IPS-18c (cell line): ENCODE measurements around the gene NET1.

Experiments used
- H3K4me3 ChIP-seq: 2 replicates; pipeline ENCODE4 v1.7.0; 2013; ENCODE audit warnings: low read depth, mild to moderate bottlenecking, low read length, moderate library complexity; ENCODE audit not compliant: insufficient read depth
- H3K9me3 ChIP-seq: one replicate; pipeline ENCODE4 v1.6.1; 2013; ENCODE audit warnings: mild to moderate bottlenecking, low read length, moderate library complexity; ENCODE audit not compliant: control insufficient read depth, insufficient read depth

The NET1 gene

GRCh38 chr10:5485948-5486852 lies 73.8 kb downstream of the NET1 start:
- H3K9me3 ChIP-seq: no peaks in the 10 kb centered on the region
- no peak overlapping the region for H3K4me3 ChIP-seq

DNA sequence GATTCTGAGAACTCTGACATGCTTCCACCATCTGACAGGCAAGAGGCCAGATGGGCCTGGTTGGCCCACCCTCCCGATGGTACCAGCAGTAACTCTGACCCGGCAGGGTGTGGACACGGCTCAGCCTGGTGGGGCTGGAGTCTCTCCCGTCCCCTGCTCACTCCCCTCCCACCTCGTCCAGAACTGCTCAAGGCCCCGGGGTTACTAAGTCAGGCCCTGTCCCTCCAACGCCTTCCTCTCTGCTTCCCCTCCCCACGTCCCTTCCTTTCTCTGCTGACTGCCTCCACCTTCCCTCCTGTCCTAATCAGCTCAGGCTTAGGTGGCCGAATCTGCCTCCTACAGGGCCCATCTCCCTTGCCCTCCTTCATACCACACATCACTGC lies 74.5 kb downstream of the NET1 start:
- H3K9me3 ChIP-seq: no peaks in the 10 kb centered on the region
- H3K4me3 ChIP-seq: no peak overlapping the region

- Histone ChIP-seq H3K4me3 (no peak overlapping the region), H3K9me3 (no peaks in the 10 kb centered on the region)
Measured at GRCh38 chr10:5488272-5489161, 76.2 kb downstream of the NET1 start.

- no peaks in the 10 kb centered on the region for H3K9me3 ChIP-seq
- no peak overlapping the region for H3K4me3 ChIP-seq
Measured at GRCh38 chr10:5490032-5490431, 77.7 kb downstream of the NET1 start.

DNA sequence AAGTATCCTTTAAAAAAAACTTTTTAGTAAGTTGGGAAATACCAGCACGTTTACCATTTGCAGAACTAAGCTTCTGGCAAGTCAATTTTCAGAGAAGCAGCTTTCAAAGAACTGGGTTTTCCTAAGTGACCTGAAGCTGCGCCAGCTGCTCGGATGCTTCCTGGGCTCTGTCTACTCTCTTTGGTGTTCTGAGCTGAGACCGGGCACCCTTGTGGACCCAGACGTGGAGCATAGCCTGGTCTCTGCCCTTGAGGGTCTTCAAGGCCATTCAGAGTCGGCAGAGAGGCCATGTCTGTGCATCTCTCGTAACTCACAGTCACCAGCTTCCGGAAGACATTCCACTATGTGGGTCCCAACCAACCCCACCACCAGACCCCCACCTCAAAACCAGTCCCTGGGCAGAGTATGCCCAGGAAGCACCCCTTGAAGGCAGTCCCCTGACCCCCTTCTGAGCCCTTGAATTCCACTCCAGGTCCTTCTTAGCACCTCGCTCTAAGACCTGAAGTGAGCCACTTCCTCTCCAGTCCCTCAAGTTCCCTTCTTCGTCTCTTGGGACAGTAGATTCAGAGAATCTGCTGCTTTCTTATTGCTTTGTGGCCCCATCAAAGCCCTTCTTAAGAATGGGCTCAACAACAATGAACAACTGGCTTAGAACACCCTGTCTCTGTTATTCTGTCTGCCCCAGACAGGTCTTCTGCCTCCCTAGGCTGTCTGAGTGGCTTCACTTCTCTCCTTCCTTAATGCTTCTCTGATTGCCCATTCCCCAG lies 78.5 kb downstream of the NET1 start:
- no peaks in the 10 kb centered on the region for H3K9me3 ChIP-seq
- no peak overlapping the region for H3K4me3 ChIP-seq

DNA sequence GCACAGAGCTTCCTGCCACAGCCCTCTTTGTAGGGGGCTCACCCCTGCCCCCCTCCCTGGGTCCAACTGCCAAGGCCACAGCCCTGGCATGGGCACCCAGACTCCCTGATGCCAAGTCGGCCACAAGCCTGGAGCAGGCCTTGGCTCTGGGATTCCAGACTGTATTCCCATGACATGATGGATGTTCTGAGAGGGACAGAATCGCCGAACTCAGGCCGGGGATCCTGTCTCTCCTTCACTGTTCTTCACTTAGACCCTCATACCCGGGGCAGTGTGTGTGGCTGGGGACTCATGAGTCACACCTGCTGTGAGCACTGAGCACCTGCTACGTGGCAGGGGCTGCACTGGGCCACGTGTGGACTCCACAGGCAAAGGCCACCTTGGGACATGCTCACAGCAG lies 79.1 kb downstream of the NET1 start:
- no peak overlapping the region for H3K4me3 ChIP-seq
- H3K9me3 ChIP-seq: no peaks in the 10 kb centered on the region

DNA sequence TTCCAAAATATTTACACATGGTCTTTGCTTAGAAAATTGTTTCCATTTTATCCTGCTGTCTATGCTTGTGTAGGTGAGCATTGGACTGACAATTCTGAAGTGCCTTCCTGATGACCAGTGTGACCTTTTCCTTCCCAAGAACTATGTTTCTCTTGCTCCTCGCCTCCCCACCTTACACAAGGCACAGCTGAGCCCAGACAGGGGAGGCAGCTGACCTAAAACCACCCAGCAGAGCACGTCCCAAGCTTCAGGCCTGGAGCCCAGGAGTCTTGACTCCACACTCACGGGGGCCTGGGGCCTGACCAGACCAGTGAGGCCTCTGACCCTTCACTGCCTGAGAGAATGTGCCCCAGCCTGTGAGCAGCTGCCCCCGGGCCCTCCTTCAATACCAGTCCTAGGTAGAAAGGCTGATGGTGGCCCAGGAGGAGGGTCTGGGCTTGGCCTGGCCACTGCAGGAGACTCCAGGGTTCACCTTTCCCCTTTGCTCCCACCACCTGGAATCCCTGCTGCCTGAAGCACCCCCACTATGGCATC lies 80.0 kb downstream of the NET1 start:
- H3K9me3 ChIP-seq: no peaks in the 10 kb centered on the region
- H3K4me3 ChIP-seq: no peak overlapping the region

DNA sequence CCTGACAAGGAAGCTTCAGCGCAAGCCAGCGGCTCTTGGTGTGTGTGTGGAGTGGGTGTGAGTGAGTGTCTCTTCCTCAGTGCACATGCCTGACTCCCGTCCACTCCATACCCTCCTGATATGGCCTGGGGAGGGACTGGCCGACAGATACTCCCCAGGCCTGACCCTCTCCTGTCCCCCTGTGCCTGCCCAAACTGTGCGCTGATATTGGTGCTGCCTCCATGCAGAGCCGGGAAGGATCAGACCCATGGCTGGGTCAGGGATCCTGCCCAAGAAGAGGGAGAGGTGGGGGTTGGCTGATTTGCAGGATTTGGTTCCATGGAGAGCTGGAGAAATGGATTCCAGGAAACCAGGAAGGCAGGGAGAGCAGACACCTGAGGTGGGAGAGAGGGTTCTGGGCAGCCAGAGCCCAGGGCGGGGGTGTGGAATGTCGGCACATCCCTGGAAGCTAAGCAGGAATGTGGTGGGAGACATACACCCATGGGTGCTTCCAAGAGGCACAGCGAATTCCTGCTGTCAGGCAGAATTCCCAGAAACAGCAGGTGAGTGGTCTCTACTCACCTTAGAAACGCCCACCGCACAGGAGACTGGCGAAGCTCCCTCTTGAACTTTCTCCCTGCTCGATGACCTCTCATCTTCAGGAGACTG lies 80.7 kb downstream of the NET1 start:
- Histone ChIP-seq H3K9me3 (no peaks in the 10 kb centered on the region), H3K4me3 (no peak overlapping the region)

DNA sequence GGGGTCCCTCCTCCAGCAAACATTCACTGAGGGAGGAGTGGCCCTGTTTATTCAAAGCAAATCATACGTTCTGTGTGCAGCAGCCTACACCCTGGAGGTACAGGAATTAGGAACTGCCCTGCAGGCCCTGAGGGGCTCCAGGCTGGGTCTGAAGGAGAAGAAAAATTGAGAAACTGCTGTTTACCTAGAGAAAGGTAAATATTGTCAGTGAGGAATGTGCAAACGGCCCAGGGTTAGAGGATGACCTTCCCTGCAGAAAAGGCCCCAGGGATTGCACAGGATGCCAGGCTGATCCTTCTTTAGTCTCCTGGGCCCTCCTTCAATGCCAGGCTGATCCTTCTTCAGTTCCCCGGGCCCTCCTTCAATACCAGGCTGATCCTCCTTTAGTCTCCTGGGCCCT lies 81.3 kb downstream of the NET1 start:
- no peaks in the 10 kb centered on the region for H3K9me3 ChIP-seq

DNA sequence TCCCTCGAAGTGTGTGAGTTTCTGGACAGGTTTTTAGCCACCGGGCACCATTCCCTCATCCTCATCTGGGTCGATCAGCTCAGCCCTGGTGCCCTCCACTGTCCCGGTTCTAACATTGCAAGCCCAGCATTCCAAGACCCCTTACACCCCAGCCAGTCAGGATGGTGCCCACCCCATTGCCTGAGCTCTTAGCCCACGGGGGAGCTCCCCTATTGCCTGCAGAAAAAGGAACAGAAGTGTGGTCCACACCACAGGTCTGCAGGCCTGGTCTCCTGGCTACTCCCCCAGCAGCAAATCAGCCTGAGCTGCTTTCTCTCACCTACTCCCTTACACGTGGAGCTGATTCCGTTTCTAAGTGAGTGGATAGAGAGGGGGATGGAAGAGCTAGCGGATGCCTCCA lies 82.3 kb downstream of the NET1 start:
- Histone ChIP-seq H3K9me3 (no peaks in the 10 kb centered on the region), H3K4me3 (no peak overlapping the region)

More for the DNA sequence above, 81.3 kb downstream of the NET1 start:
- no peak overlapping the region for H3K4me3 ChIP-seq

DNA sequence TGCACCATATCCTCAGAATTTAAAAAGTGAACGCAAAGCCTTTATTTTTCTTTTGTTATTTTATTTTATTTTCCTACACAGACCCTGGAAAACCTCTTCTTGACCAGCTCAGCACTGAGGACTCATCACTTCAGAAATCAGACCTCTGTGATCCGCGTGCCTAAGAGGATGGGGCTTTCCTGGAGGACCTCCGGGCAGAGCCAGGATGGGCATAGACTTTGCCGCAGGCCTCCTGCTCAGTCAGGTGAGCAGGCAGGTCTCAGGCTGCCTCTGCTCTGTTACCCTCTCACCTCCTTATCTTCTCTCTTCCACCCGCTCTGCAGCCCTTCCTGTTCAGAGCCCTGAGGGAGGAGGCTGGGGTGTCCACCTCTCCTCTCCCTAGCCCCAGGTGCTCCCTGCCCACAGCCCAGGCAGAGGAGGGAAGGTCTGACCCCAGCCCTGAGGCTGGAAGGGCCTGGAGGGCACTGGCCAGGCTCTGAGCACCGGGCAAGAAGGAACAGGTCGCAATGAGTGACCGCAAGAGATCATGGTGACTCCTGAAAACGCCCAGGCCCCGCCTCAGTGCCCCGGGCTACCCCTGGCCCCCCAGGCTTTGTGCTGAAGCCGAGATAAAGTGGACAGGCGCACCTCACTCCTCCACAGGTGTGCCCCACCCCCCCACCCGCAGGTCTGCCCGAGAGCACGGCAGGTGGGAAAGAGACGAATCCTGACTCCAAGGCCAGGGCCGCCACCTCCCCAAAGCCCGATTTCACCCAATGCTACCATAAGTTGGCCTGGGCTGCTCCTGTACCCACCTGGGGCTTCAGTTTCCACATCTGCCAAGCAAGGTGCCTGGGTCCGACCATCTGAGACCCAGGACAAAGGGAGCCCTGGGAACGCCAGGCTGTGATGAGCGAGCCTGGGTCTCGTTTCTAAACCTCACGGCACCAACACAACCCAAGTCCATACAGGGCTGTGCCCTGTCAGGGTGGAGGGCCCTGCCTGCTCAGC lies 84.2 kb downstream of the NET1 start:
- Histone ChIP-seq H3K9me3 (no peaks in the 10 kb centered on the region), H3K4me3 (no peak overlapping the region)

- Histone ChIP-seq H3K9me3 (no peaks in the 10 kb centered on the region), H3K4me3 (no peak overlapping the region)
Measured at GRCh38 chr10:5497289-5497688, 84.9 kb downstream of the NET1 start.

GRCh38 chr10:5497948-5498730 lies 85.8 kb downstream of the NET1 start:
- H3K4me3 ChIP-seq: no peak overlapping the region
- no peaks in the 10 kb centered on the region for H3K9me3 ChIP-seq

- no peak overlapping the region for H3K4me3 ChIP-seq
- no peaks in the 10 kb centered on the region for H3K9me3 ChIP-seq
Measured at GRCh38 chr10:5498791-5499492, 86.6 kb downstream of the NET1 start.
